ENCODE measurements around the gene SH3RF1.

The SH3RF1 gene

GRCh38 chr4:169215656-169216055 lies 55.1 kb downstream of the SH3RF1 start:
- Histone ChIP-seq H3K79me2 (ENCODE audit: control insufficient read depth, insufficient read depth, low read length, poor library complexity) (no peaks in the 10 kb centered on the region), H3K4ac (ENCODE audit: low read depth, low read length) (no peak overlapping the region), H2AK5ac (ENCODE audit: low read length) (no peak overlapping the region), H3K79me1 (ENCODE audit: low read length) (no peaks in the 10 kb centered on the region), H4K8ac (ENCODE audit: low read depth, low read length) (no peak overlapping the region), H3K9me3 (ENCODE audit: insufficient read depth, low read depth, low read length) (no peaks in the 10 kb centered on the region), H2BK12ac (ENCODE audit: low read length) (no peak overlapping the region), H4K91ac (ENCODE audit: low read depth, low read length) (no peak overlapping the region), H2BK5ac (ENCODE audit: low read depth, low read length, poor library complexity) (no peak overlapping the region), H3K4me1 (ENCODE audit: control insufficient read depth in 1 of 2, insufficient read depth in 2 of 2, low read length in 2 of 2) (peaks cover 0 to 2% of the 10 kb centered on the region in 2 experiments), H3K36me3 (ENCODE audit: control insufficient read depth in 1 of 2, insufficient read depth in 2 of 2, low read length in 2 of 2) (peaks cover 3 to 5% of the 10 kb centered on the region in 2 experiments), H3K4me3 (ENCODE audit: low read depth, low read length) (no peak overlapping the region), H2AFZ (ENCODE audit: insufficient read depth, low read length, poor library complexity) (no peak overlapping the region), H4K12ac (ENCODE audit: low read depth, low read length) (no peak overlapping the region), H3K27ac (ENCODE audit: low read depth, low read length) (no peak overlapping the region), H3K9ac (ENCODE audit: low read length) (no peak overlapping the region), H3K4me2 (ENCODE audit: low read length) (no peak overlapping the region), H2BK120ac (ENCODE audit: insufficient read depth, low read length, poor library complexity) (no peak overlapping the region), H3K27me3 (ENCODE audit: insufficient read depth, low read length) (no peaks in the 10 kb centered on the region), H3K14ac (ENCODE audit: low read length) (no peak overlapping the region), H3K18ac (ENCODE audit: low read length) (no peak overlapping the region), H3K23ac (ENCODE audit: low read length) (no peak overlapping the region)
- WGBS (ENCODE audit: extremely low coverage, insufficient coverage, insufficient read length) = no CpG with 5 or more reads among the region's 4 CpGs
- no peak for DNase-seq

DNA sequence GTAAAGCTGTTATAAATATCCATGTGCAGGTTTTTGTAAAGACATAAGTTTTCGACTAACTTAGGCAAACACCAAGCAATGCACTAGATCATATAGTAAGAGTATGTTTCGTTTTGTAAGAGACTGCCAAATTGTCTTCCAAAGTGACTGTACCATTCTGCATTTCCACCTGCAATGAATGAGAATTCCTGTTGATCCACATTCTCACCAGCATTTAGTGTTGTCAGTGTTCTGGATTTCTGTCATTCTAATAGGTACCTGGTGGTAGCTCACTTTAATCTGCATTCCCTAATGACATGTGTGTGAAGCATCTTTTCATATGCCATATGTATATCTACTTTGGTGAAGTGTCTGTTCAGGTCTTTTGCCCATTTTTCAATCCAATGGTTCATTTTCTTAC lies 57.8 kb downstream of the SH3RF1 start:
- Histone ChIP-seq H3K27me3 (ENCODE audit: insufficient read depth, low read length) (no peaks in the 10 kb centered on the region), H3K27ac (ENCODE audit: low read depth, low read length) (no peak overlapping the region), H3K36me3 (ENCODE audit: control insufficient read depth in 1 of 2, insufficient read depth in 2 of 2, low read length in 2 of 2) (peaks cover 3 to 5% of the 10 kb centered on the region in 2 experiments), H2BK120ac (ENCODE audit: insufficient read depth, low read length, poor library complexity) (no peak overlapping the region), H4K12ac (ENCODE audit: low read depth, low read length) (no peak overlapping the region), H4K8ac (ENCODE audit: low read depth, low read length) (no peak overlapping the region), H2AK5ac (ENCODE audit: low read length) (no peak overlapping the region), H2AFZ (ENCODE audit: insufficient read depth, low read length, poor library complexity) (no peak overlapping the region), H2BK12ac (ENCODE audit: low read length) (no peak overlapping the region), H4K91ac (ENCODE audit: low read depth, low read length) (no peak overlapping the region), H3K79me2 (ENCODE audit: control insufficient read depth, insufficient read depth, low read length, poor library complexity) (no peaks in the 10 kb centered on the region), H3K18ac (ENCODE audit: low read length) (no peak overlapping the region), H3K4ac (ENCODE audit: low read depth, low read length) (no peak overlapping the region), H3K4me1 (ENCODE audit: control insufficient read depth in 1 of 2, insufficient read depth in 2 of 2, low read length in 2 of 2) (peaks cover 0 to 2% of the 10 kb centered on the region in 2 experiments), H2BK5ac (ENCODE audit: low read depth, low read length, poor library complexity) (no peak overlapping the region), H3K4me3 (ENCODE audit: low read depth, low read length) (no peak overlapping the region), H3K9me3 (ENCODE audit: insufficient read depth, low read depth, low read length) (no peaks in the 10 kb centered on the region), H3K23ac (ENCODE audit: low read length) (no peak overlapping the region), H3K4me2 (ENCODE audit: low read length) (no peak overlapping the region), H3K14ac (ENCODE audit: low read length) (no peak overlapping the region), H3K9ac (ENCODE audit: low read length) (no peak overlapping the region), H3K79me1 (ENCODE audit: low read length) (no peaks in the 10 kb centered on the region)
- WGBS (ENCODE audit: extremely low coverage, insufficient coverage, insufficient read length) = no CpG with 5 or more reads among the region's 2 CpGs
- DNase-seq = peak; percentile 69 to 90

- WGBS (ENCODE audit: extremely low coverage, insufficient coverage, insufficient read length) = no CpG with 5 or more reads among the region's 3 CpGs
- peaks cover 3% of the 10 kb centered on the region in 2 experiments for H3K36me3 ChIP-seq (ENCODE audit: control insufficient read depth in 1 of 2, insufficient read depth in 2 of 2, low read length in 2 of 2)
Observed at GRCh38 chr4:169210504-169211118, 60.1 kb downstream of the SH3RF1 start.

DNA sequence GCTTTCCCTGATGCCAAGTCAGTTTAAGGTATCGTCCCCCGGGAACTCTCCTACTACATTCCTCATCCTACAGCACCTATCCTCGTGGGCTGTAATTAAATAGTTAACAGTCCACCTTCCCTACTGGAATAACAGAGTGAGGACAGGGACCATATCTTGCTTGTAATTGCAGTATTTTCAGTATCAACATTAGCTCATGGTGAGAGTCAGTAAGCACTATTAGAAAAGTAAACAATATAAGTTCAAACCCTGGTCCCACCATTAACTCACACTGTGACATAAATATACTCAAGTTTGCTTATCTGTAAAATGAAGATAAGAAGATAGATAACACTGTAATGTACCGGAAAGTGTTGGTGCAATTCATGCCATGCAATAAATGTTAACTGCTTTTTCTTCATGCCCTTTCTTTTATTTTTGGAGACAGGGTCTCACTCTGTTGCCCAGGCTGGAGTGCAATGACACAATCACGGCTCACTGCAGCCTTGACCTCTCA lies 61.3 kb downstream of the SH3RF1 start:
- Histone ChIP-seq H3K79me1 (ENCODE audit: low read length) (peaks cover 1% of the 10 kb centered on the region), H3K4me1 (ENCODE audit: control insufficient read depth in 1 of 2, insufficient read depth in 2 of 2, low read length in 2 of 2) (peaks cover 4 to 5% of the 10 kb centered on the region in 2 experiments), H2BK120ac (ENCODE audit: insufficient read depth, low read length, poor library complexity) (no peak overlapping the region), H2BK5ac (ENCODE audit: low read depth, low read length, poor library complexity) (no peak overlapping the region), H3K23ac (ENCODE audit: low read length) (no peak overlapping the region), H3K4me2 (ENCODE audit: low read length) (no peak overlapping the region), H4K91ac (ENCODE audit: low read depth, low read length) (no peak overlapping the region), H2BK12ac (ENCODE audit: low read length) (no peak overlapping the region), H3K14ac (ENCODE audit: low read length) (no peak overlapping the region), H4K12ac (ENCODE audit: low read depth, low read length) (no peak overlapping the region), H3K18ac (ENCODE audit: low read length) (no peak overlapping the region), H3K27me3 (ENCODE audit: insufficient read depth, low read length) (no peaks in the 10 kb centered on the region), H3K9me3 (ENCODE audit: insufficient read depth, low read depth, low read length) (no peaks in the 10 kb centered on the region), H3K27ac (ENCODE audit: low read depth, low read length) (no peak overlapping the region), H3K4me3 (ENCODE audit: low read depth, low read length) (no peak overlapping the region), H2AK5ac (ENCODE audit: low read length) (no peak overlapping the region), H2AFZ (ENCODE audit: insufficient read depth, low read length, poor library complexity) (no peak overlapping the region), H4K8ac (ENCODE audit: low read depth, low read length) (no peak overlapping the region), H3K4ac (ENCODE audit: low read depth, low read length) (no peak overlapping the region), H3K79me2 (ENCODE audit: control insufficient read depth, insufficient read depth, low read length, poor library complexity) (no peaks in the 10 kb centered on the region), H3K36me3 (ENCODE audit: control insufficient read depth in 1 of 2, insufficient read depth in 2 of 2, low read length in 2 of 2) (peaks cover 2 to 3% of the 10 kb centered on the region in 2 experiments), H3K9ac (ENCODE audit: low read length) (no peak overlapping the region)
- WGBS (ENCODE audit: extremely low coverage, insufficient coverage, insufficient read length) = no CpG with 5 or more reads among the region's 5 CpGs
- DNase-seq = no peak

More at GRCh38 chr4:169210504-169211118, 60.1 kb downstream of the SH3RF1 start:
- Histone ChIP-seq H3K27ac (ENCODE audit: low read depth, low read length) (no peak overlapping the region), H4K8ac (ENCODE audit: low read depth, low read length) (no peak overlapping the region), H2AFZ (ENCODE audit: insufficient read depth, low read length, poor library complexity) (no peak overlapping the region), H3K23ac (ENCODE audit: low read length) (no peak overlapping the region), H3K4me2 (ENCODE audit: low read length) (no peak overlapping the region), H3K4me1 (ENCODE audit: control insufficient read depth in 1 of 2, insufficient read depth in 2 of 2, low read length in 2 of 2) (peaks cover 4 to 5% of the 10 kb centered on the region in 2 experiments), H3K4me3 (ENCODE audit: low read depth, low read length) (no peak overlapping the region), H3K4ac (ENCODE audit: low read depth, low read length) (no peak overlapping the region), H2AK5ac (ENCODE audit: low read length) (no peak overlapping the region), H3K27me3 (ENCODE audit: insufficient read depth, low read length) (no peaks in the 10 kb centered on the region), H3K79me2 (ENCODE audit: control insufficient read depth, insufficient read depth, low read length, poor library complexity) (no peaks in the 10 kb centered on the region), H2BK120ac (ENCODE audit: insufficient read depth, low read length, poor library complexity) (no peak overlapping the region), H4K12ac (ENCODE audit: low read depth, low read length) (no peak overlapping the region), H3K14ac (ENCODE audit: low read length) (no peak overlapping the region), H4K91ac (ENCODE audit: low read depth, low read length) (no peak overlapping the region), H3K9ac (ENCODE audit: low read length) (no peak overlapping the region), H2BK5ac (ENCODE audit: low read depth, low read length, poor library complexity) (no peak overlapping the region), H3K18ac (ENCODE audit: low read length) (no peak overlapping the region), H3K9me3 (ENCODE audit: insufficient read depth, low read depth, low read length) (no peaks in the 10 kb centered on the region), H3K79me1 (ENCODE audit: low read length) (peaks cover 1% of the 10 kb centered on the region), H2BK12ac (ENCODE audit: low read length) (no peak overlapping the region)
- no peak for DNase-seq

All from trophoblast cell (in vitro differentiated cells and primary cell).